Activated effector memory CD4-positive, alpha-beta T cell treated with Interleukin-2 at 50 U/mL for 16 hours (primary cell): Measurements from ENCODE around the gene MEF2A.

Source experiments
- DNase-seq: peaks from one replicate; pipeline ENCODE4 v3.0.0-alpha.2; 2020

MEF2A gene

GRCh38 chr15:99707473-99708270 is 141.9 kb downstream of the MEF2A start:
- no peak for DNase-seq

DNA sequence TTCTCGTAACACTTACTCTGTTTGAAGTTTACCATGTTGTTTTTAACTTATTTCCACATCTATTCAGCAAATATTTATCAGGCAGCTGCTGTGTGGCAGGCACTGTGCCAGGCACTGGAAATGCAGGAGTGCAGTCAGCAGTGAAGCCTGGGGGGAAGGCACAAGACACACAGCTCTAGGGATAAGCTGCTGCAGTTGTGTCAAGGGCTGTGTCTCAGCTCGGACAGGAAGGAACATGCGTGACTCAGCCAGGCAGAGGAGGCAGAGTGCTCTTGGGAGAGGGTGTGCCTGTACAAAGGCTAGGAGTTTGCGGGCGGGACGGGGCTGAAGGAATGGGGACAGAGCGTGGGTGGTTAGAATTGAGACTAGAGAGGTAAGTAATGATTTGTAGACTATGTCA is 142.8 kb downstream of the MEF2A start:
- DNase-seq: no peak

DNA sequence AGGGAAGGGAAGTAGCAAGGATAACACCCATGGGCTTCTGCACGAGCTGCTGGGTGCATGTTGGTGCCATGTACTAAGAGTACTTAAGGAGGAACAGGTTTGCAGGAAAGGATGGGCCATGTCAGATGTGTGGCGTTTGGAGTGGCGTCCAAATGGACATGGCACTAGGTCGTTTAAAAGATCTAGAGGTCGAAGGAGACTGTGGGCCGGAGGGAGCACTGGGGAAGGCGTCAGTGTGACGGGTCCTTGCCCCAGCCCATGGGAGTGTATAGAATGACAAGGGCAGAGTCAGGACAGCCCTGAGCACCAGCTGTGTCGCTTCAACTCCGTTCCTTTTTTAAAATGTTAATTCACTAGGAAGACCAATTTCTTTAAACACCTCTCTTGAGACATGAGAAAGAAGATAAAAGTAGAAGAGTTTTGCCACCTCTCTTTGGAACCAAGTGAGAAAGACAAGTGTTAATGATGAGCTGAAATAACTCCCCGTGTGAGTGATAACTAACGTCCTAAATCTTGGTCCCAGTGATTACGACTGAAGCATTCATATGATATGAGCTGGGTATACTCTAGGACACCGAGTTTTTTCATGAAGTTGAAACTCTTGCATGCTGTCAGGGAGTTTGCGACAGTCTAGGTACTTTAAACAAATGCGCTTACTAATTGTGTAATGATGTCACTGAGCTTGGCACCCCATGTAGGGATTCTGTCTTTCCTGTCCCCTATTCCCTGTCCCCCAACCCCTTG is 143.6 kb downstream of the MEF2A start:
- DNase-seq: no peak

GRCh38 chr15:99711625-99712024 is 145.8 kb downstream of the MEF2A start:
- DNase-seq: no peak

DNA sequence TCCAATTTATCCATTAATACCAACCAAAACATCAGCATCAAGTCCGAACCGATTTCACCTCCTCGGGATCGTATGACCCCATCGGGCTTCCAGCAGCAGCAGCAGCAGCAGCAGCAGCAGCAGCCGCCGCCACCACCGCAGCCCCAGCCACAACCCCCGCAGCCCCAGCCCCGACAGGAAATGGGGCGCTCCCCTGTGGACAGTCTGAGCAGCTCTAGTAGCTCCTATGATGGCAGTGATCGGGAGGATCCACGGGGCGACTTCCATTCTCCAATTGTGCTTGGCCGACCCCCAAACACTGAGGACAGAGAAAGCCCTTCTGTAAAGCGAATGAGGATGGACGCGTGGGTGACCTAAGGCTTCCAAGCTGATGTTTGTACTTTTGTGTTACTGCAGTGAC is 146.6 kb downstream of the MEF2A start:
- DNase-seq: no peak

- DNase-seq: no peak
These were observed 150.8 kb downstream of the MEF2A start for GRCh38 chr15:99716540-99717095.

- no peak for DNase-seq
These were observed 151.6 kb downstream of the MEF2A start for GRCh38 chr15:99717161-99718009.

GRCh38 chr15:99718421-99718820 is 152.6 kb downstream of the MEF2A start:
- no peak for DNase-seq

GRCh38 chr15:99719096-99719541 is 153.3 kb downstream of the MEF2A start:
- DNase-seq: no peak

DNA sequence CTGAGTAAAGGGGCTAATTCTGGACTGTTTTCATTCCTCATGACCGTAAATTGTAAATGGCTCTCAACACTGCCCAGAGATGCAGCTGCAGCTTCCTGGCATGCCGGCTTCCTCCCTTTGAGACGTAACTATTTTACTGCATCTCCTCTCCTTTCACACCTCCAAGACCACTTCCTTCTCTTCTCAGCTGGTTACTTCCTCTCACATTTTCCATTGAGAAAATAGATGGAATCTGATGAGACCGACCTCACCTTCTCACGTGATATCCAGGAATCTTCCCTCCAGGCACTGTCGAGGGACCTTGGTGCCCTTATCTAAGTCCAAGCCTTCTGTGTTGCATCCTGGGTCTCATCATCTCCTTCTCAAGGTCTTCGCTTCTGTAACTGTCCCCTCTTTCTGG is 154.7 kb downstream of the MEF2A start:
- no peak for DNase-seq

DNA sequence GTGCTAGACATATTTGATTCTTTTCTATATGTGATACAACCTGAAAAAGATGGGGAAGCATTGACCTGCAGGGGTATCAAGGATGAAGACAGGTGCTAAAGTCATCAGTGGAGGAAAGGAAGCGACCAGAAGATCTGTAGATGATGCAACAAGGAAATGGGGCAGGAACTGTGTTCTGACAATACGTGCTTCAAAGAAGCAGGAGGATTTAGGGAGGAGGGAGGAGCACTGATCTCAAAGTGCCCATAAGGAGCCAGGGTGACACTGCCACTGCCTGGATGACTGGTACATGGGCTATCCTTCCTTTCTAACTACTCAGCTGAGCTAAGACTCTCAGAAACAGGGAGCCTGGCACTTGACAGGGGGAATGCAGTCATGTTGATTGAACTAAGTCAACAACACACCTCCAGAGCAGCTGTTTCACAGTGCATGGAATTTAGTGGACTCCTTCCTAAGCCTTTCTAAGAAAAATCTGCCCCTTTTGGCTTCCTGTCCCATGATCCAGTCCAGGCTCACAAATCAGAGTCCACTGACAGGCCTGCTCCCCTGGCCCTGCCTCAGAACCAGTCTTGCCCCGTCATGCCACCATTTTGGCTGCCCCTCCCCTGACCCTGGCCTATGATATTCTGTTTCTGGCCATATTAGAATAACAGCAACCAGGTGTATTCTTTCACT is 155.5 kb downstream of the MEF2A start:
- no peak for DNase-seq

DNA sequence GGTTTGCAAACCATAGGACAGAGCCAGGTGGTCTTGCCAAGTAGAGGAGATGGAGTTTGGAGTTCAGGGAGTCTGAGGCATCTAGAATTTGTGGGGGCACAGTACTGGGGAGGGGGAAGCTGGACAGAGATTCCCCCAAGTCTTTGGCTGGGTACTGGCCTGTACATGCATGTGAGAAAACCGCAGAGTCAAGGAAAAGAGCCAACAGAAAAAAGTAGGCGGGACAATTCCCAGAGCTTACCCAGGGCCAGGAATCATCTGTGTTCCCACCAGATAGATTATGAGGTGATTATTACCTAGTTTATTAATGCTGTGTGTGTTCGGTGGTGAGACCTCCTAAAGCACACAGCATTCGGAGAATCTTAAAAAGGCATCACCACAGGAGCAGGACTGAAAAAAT is 156.1 kb downstream of the MEF2A start:
- no peak for DNase-seq

- DNase-seq: no peak
These were observed 156.6 kb downstream of the MEF2A start for GRCh38 chr15:99722406-99722805.

GRCh38 chr15:99726333-99726732 is 160.5 kb downstream of the MEF2A start:
- no peak for DNase-seq

GRCh38 chr15:99727330-99727729 is 161.5 kb downstream of the MEF2A start:
- DNase-seq: no peak

DNA sequence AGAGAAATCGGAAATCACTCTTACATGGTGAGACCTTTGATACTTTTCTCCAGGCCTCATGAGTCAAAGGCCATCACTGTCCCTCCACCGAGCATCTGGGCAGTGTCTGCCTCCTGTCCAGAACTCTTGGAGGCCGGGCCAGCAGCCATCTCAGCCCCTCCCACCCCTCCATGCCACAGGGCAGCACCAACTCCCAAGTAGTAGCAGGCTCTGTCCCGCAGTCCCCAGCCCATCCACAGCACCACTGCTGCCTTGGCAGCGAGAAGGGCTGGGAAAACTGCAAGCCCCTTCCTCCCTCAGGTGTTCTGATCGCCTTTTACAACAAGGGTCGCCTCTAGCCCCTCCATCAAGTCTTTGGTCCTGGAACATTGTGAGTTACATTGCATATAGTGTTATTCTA is 161.9 kb downstream of the MEF2A start:
- DNase-seq: no peak

DNA sequence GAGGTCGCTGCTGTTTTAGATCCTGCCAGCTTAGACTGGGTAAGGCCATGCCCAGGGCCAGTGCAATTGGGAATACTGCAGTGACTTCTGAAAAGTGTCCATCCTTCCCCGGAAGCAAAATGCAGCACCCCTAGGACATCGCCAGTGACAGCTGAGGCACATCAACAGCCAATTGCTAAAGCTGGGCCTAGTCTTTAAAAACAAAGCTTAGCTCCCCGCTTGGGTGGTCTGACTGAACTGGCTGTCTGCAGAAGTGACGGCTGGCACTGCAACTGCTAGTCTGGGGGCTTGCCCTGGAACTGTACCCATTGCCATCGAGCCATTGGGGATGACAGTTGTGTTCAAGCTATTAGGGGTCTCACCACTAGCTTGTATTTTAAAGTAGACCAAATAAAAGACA is 163.1 kb downstream of the MEF2A start:
- DNase-seq: no peak

- DNase-seq: no peak
These were observed 163.5 kb downstream of the MEF2A start for GRCh38 chr15:99729327-99729726.

GRCh38 chr15:99729920-99730319 is 164.1 kb downstream of the MEF2A start:
- DNase-seq: no peak

DNA sequence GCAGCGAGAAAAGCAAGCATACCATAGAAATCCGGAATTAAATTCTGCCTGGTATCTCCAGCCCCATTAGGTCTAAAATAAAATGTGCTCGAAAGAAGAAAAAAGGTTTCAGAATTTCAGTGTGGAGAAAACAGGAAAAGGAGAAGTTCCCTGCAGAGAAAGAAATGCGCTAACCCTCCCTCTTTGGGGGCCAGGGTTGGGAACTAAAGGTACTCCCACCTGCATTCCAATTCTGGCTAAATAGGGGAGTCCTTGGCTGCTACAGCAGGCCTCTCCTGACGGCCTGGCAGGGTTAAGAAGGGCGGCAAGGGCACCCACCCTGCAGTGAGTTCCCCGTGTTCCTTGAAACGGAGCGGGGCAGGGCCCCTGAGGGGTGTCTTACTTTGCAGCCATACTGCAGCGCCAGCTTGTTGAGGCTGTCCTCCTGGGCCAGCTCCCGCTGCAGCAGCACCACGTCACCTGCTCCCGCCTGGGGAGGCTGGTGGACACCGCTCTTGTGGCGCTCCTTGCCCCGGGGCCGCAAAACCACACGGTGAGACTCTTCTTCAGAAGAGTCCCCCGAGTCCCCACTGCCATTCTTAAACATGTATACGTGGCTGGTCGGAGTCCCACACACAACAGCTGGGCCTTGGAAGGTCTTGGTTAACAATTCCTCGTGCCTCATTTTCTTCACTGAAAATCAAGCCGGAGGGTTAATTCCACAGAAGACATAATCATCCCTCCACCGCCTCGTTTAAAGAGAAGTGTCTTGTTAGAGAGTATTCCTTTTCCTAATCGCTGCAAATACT is 165.7 kb downstream of the MEF2A start:
- no peak for DNase-seq

- no peak for DNase-seq
These were observed 166.5 kb downstream of the MEF2A start for GRCh38 chr15:99732124-99732750.
